Tibial nerve (tissue), 4 donors: ENCODE data around the gene KRTAP5-8.

Experiments used
- CTCF ChIP-seq, 5 experiments: fragments of 200-600 bp in 3 of 5; fragments of 450-650 bp in 2 of 5; sonication (generic) in 3 of 5; IDR thresholded peaks; one replicate each; pipeline ENCODE4 v1.5.1; 2016 to 2019; ENCODE audit warnings: antibody characterized with exemption in 5 of 5, mild to moderate bottlenecking in 3 of 5, moderate library complexity in 2 of 5
- EP300 ChIP-seq, 2 donors: sonication (generic); formaldehyde crosslinking; IDR thresholded peaks; one replicate each; pipeline ENCODE4 v1.6.1; 2017; ENCODE audit warnings: antibody characterized with exemption in 2 of 2, mild to moderate bottlenecking in 1 of 2
- POLR2A ChIP-seq, 2 donors: fragments of 450-650 bp; IDR thresholded peaks; one replicate each; pipeline ENCODE4 v1.6.1; 2017; ENCODE audit warnings: antibody characterized with exemption in 2 of 2, mild to moderate bottlenecking in 2 of 2, moderate library complexity in 2 of 2

GRCh38 chr11:71505781-71506180 lies 32.0 kb upstream of the KRTAP5-8 start:
- no peak for TF ChIP-seq EP300 (IDR thresholded peaks at IDR 0.05)
- TF ChIP-seq CTCF (IDR thresholded peaks at IDR 0.05) = no peak
- no peak for TF ChIP-seq POLR2A (IDR thresholded peaks at IDR 0.05)
